Esophagus mucosa (tissue), 1 donor: ENCODE results near the gene CKAP5. TPM values are rescaled to one million over a fixed set of nuclear protein-coding genes. Genes with fewer than 3 reads are reported as not detected.
"Not testable (repeated sequence)": the region's sequence is repeated elsewhere in the genome, so short reads cannot be mapped to it uniquely, and the experiment has no call there.

Experiments
- ATAC-seq: fragments of 200-7000 bp; cut with Tn5 transposase; one replicate; pipeline ENCODE4 v1.9.1; 2020
- total RNA-seq: library from RNA; stranded (reverse); gene quantifications from one replicate; pipeline ENCODE4 v1.2.4, GENCODE V29; 2023
- donor health status: DM: yes; HTN: yes; CAD: no.

The CKAP5 gene
- total RNA-seq, 1 donor from 2014 or later, result 48.7 TPM

GRCh38 chr11:46725338-46726205, 120.5 kb downstream of the CKAP5 start:
- ATAC-seq, result no peak

- ATAC-seq, result no peak
Measured at GRCh38 chr11:46724088-46724487, 122.0 kb downstream of the CKAP5 start.

- no peak for ATAC-seq
Measured at GRCh38 chr11:46723359-46723680, 122.8 kb downstream of the CKAP5 start.

GRCh38 chr11:46722566-46723358, 123.3 kb downstream of the CKAP5 start:
- no peak for ATAC-seq

- ATAC-seq, result no peak
Measured at GRCh38 chr11:46721286-46721685, 124.8 kb downstream of the CKAP5 start.

- no peak for ATAC-seq
Measured at GRCh38 chr11:46719543-46720218, 126.4 kb downstream of the CKAP5 start.

GRCh38 chr11:46719048-46719542, 127.0 kb downstream of the CKAP5 start, which contains the start of gene F2:
F2 (plus strand) TSS chr11:46719213; CDS start chr11:46719236, 23 bp downstream.
- ATAC-seq, result peak; percentile 14

- no peak for ATAC-seq
Measured at GRCh38 chr11:46718155-46719019, 127.7 kb downstream of the CKAP5 start.

GRCh38 chr11:46717825-46718154, 128.3 kb downstream of the CKAP5 start:
- ATAC-seq, result not testable (repeated sequence)

GRCh38 chr11:46712874-46713576, 133.1 kb downstream of the CKAP5 start:
- ATAC-seq, result no peak

GRCh38 chr11:46711303-46711702, 134.8 kb downstream of the CKAP5 start:
- no peak for ATAC-seq

- ATAC-seq, result peak; percentile 14
Measured at GRCh38 chr11:46710821-46711269, 135.2 kb downstream of the CKAP5 start.

- ATAC-seq, result not testable (repeated sequence)
Measured at GRCh38 chr11:46709351-46709750, 136.7 kb downstream of the CKAP5 start.

- ATAC-seq, result no peak
Measured at GRCh38 chr11:46706886-46707285, 139.2 kb downstream of the CKAP5 start.

- ATAC-seq, result no peak
Measured at GRCh38 chr11:46705070-46705688, 140.9 kb downstream of the CKAP5 start.

GRCh38 chr11:46701078-46701654, 144.9 kb downstream of the CKAP5 start:
- no peak for ATAC-seq

GRCh38 chr11:46700241-46701077, 145.6 kb downstream of the CKAP5 start, which contains the start of the genes ARHGAP1 and ZNF408:
ARHGAP1 (minus strand) TSS chr11:46700619; CDS start chr11:46696107, 4,512 bp downstream.
ZNF408 (plus strand) TSS chr11:46701031; CDS start chr11:46701048, 17 bp downstream.
- ATAC-seq, result peak; percentile 97

- no peak for ATAC-seq
Measured at GRCh38 chr11:46698597-46698996, 147.5 kb downstream of the CKAP5 start.

- no peak for ATAC-seq
Measured at GRCh38 chr11:46697723-46698122, 148.4 kb downstream of the CKAP5 start.
